Suppressor macrophage treated with lipopolysaccharide for 1 hour (primary cell): Measurements from ENCODE around the gene WDR11.

Experiments used
- DNase-seq, 3 donors: peaks; one replicate each; pipeline ENCODE4 v3.0.0-alpha.2; 2020 to 2022

WDR11 gene, protein sequence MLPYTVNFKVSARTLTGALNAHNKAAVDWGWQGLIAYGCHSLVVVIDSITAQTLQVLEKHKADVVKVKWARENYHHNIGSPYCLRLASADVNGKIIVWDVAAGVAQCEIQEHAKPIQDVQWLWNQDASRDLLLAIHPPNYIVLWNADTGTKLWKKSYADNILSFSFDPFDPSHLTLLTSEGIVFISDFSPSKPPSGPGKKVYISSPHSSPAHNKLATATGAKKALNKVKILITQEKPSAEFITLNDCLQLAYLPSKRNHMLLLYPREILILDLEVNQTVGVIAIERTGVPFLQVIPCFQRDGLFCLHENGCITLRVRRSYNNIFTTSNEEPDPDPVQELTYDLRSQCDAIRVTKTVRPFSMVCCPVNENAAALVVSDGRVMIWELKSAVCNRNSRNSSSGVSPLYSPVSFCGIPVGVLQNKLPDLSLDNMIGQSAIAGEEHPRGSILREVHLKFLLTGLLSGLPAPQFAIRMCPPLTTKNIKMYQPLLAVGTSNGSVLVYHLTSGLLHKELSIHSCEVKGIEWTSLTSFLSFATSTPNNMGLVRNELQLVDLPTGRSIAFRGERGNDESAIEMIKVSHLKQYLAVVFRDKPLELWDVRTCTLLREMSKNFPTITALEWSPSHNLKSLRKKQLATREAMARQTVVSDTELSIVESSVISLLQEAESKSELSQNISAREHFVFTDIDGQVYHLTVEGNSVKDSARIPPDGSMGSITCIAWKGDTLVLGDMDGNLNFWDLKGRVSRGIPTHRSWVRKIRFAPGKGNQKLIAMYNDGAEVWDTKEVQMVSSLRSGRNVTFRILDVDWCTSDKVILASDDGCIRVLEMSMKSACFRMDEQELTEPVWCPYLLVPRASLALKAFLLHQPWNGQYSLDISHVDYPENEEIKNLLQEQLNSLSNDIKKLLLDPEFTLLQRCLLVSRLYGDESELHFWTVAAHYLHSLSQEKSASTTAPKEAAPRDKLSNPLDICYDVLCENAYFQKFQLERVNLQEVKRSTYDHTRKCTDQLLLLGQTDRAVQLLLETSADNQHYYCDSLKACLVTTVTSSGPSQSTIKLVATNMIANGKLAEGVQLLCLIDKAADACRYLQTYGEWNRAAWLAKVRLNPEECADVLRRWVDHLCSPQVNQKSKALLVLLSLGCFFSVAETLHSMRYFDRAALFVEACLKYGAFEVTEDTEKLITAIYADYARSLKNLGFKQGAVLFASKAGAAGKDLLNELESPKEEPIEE

DNA sequence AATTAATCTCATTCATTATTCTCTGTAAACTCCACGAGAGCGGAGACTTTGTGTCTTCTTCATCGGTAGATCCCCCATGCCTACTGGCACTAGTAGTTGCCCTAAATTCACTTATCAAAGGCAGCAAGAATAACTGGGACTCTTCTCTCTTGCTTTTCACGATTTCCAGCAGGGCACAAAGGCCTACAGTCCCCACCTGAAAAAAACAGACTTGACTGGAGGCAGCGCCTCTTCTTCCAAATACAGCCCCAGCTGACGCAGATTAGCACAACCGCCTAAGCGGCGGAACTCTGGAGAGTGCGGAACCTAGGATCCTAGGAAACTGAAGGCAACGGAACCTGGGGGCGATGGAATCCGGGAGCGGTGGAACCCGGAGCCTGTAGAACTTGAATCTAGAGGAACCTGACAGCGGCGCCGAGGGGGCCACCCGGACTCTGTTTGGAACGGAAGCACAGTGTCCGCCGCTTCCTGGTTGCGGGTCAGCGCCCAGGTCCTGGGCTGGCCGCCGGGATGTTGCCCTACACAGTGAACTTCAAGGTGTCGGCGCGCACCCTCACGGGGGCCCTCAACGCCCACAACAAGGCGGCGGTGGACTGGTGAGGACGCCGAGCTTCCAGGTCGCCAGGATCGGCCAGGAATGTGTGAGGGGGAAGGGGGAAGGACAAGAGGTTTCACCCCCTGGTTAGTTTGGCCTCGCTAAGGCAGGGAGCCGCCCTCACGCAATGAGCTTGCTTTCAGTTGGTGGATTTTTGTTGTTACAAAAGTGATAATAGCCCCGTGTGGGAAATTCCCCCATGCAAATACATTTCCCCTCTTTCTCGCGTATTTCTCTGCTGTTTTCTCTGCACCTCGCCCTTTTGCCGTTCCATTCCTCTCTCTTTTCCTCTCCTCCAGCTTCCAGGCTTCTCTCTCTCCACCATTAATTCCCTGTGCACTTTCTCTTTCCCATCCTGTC lies at the start of gene WDR11:
TSS of gene WDR11 (plus strand) at position 452 of the 955 bp plus-strand sequence. CDS start at position 511, 59 bp downstream.
- peak; percentile 94 for DNase-seq

- no peak for DNase-seq
Observed at GRCh38 chr10:120802935-120803334, 48.2 kb upstream of the WDR11 start.

DNA sequence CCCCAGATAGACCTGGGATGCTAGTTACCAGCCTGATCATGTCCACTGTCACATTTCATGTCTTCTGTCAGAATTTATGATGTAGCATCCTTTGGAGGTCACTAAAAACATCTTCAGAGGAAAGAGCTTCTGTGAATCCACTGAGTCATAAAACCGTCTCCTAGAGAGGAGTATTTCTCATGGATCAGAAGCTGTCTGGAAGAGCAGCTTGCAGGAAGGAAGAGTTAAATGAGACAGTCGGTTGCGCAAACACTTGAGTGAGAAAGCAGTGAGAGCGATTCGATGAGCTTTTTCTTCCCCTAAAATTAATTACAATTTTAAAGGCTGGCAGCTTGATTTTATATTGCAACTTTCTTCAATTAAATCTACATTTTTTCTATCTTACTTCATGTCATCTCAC lies 47.2 kb upstream of the WDR11 start:
- DNase-seq = peak; percentile 62 to 80 (median 77)

DNA sequence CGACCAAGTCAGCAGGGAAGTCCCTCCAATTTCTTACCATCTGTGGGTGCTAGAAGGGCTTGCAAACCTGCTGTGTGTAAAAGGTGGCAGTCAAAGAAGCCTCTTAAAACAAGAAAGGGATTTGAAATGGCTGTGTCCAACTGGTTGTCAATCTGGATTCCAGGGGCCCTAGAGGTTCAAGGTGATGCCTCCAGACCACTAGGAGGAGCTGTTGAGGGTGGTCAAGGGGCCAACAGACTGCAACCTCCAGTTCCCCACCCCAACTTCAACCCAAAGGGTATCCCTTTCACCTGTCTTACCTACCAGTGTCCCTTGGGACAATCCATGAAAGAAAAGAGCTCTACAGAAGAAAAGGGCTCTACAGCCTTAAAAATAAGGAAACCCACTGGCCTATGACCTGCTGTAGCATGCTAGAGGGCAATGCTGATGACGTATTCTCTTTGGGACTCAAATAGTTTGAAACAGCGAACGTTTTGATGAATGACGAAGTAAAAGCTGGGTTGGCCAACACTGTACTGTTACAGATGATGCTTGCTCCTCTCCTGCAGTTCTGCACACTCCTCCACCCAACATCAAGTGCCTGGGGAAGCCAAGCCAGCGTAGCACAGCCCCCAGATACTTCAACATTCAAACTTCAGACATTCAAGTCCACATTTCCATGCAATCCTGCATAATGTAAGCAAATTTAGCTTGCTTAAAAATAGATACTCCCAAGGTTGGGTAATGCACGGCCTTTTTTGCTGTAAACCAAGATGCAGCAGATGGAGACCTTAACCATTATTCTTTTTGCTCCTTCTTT lies 45.9 kb upstream of the WDR11 start:
- DNase-seq = no peak

- DNase-seq = no peak
Observed at GRCh38 chr10:120806081-120806480, 45.1 kb upstream of the WDR11 start.

GRCh38 chr10:120810298-120810697 lies 40.9 kb upstream of the WDR11 start:
- DNase-seq = no peak

GRCh38 chr10:120813085-120813484 lies 38.1 kb upstream of the WDR11 start:
- DNase-seq = no peak

GRCh38 chr10:120818301-120818700 lies 32.9 kb upstream of the WDR11 start:
- no peak for DNase-seq

- no peak for DNase-seq
Observed at GRCh38 chr10:120819366-120819765, 31.8 kb upstream of the WDR11 start.

DNA sequence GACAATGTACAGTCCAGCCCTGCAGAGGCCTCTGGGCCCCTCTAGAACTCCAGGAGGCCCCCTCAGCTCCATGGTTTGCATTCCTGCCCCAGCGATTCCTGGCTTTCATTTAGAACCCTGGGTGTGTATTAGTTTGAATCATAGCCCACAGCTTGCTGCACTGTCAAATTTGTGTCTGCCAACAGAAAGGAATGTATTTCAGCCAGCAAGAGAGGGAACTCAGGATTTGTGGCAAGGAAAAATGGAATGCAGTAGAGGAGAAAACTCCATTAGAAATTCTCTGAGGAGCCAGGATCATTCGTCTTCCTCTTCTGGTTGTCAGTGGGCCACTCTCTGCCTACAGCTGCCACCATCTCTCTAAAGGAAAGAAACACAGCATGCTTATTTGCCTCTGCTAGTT lies 27.9 kb upstream of the WDR11 start:
- no peak for DNase-seq

DNA sequence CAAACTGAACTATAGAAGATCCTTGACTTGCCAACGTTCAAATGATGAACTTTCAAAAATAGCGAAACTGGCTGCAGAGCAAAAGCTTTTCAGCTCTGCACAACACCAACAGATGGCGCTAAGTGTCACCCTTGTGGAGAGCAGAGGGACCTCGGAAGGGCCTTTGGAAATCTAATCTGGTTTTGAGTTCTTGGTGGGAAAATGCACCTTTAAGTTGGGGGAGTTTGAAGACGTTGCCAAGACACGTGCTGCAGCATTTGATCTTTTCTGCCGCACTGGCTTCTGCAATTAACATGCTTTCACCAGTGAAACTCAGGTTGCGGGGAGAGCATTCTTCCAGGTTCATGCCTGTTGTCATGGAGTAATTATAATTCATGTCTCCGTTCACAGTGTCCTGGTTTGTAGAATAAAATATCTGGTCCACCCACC lies 26.3 kb upstream of the WDR11 start:
- peak; percentile 49 to 68 (median 51) for DNase-seq

- peak in 2 of 3 donors; percentile 27 to 34 for DNase-seq
Observed at GRCh38 chr10:120825878-120826769, 25.0 kb upstream of the WDR11 start.

- no peak for DNase-seq
Observed at GRCh38 chr10:120827251-120827875, 23.8 kb upstream of the WDR11 start.

DNA sequence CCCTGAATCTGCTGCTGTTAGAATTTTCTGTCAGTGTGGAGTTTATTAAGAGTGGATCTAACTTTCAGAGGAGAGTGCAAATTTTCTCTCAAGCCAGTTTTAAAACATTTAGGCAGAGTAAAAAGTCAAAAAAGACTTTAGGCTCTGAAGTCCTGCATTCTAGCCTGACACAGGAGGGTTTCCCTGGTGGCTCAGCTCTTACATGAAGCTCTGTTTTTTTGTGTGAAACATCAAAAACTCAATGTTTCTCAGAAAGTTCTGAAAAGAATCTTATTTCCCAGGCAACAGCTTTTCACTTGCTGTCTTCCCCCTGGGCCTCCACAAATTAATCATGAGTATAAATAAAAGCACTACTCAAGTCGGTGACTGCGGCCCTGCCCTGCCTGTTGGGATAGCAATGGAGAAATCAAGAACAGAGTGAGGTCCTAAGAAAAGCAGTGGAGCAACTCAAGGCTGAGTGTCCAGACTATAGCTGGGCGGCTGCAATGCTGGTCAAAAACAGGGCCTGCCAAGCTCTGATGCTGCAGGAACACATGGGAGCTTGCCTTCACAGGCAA lies 22.3 kb upstream of the WDR11 start:
- no peak for DNase-seq

- DNase-seq = no peak
Observed at GRCh38 chr10:120832106-120832505, 19.1 kb upstream of the WDR11 start.

DNA sequence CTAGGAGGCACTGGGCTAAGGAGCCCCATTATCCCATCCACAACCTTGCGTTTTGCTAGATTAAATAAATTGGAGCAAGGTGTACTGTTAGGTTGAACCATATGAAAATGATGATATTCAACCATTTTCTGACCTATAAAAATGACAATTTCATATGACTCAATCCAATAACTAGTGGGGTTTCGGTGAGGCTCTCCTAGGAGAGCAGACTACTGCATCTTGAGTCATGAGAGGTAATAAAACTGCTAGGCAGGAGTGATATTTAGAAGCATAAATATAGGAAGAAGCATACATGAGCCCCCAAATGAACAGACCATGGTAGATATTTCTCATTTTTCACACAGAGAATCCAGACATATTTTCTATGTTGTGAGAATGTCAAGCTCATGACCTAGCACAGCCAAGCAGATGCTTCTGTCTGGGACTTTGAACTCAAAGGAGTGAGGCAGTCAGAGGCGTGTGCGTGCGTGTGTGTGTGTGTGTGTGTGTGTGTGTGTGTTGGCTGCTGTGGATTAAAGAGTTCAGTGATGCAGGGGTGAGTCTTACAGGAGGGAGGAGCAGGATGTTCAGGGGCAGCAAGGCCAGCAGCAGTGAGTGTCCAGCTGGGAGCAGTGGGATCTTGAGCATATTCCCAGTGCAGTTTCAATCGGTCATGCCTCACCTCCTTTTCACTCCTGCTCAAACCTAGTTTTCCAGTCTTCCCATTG lies 17.8 kb upstream of the WDR11 start:
- no peak for DNase-seq

- no peak for DNase-seq
Observed at GRCh38 chr10:120835603-120836002, 15.6 kb upstream of the WDR11 start.

DNA sequence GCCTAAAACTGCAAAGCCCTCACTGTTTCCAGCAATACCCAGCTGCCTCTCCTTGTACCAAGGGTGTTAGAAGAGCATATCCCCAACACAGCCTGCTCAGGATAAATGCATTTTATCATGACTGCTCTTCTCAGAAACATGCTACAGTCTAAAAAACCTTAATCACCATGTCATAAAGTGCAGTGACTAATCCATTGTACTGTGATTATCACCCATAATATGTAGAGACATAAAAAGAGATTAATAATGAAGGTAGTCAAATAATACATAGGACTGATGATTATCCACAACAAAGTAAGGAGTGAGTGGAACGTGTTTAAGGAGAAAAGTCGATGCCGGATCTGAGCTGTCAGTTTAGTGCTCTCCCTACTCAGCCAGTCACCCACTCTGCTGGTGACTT lies 12.2 kb upstream of the WDR11 start:
- DNase-seq = no peak
